22Rv1 (cell line): ENCODE results near the gene MYADML2.

Experiments used
- ZFX ChIP-seq: fragments of 450-650 bp; IDR thresholded peaks from 2 replicates; pipeline ENCODE4 v1.6.1; 2017; ENCODE audit warnings: antibody characterized with exemption, borderline replicate concordance
- TF ChIP-seq, protein P1 (sequence below): fragments of 450-650 bp; IDR thresholded peaks from 2 replicates; pipeline ENCODE4 v1.5.1; 2017; ENCODE audit warnings: mild to moderate bottlenecking

DNA sequence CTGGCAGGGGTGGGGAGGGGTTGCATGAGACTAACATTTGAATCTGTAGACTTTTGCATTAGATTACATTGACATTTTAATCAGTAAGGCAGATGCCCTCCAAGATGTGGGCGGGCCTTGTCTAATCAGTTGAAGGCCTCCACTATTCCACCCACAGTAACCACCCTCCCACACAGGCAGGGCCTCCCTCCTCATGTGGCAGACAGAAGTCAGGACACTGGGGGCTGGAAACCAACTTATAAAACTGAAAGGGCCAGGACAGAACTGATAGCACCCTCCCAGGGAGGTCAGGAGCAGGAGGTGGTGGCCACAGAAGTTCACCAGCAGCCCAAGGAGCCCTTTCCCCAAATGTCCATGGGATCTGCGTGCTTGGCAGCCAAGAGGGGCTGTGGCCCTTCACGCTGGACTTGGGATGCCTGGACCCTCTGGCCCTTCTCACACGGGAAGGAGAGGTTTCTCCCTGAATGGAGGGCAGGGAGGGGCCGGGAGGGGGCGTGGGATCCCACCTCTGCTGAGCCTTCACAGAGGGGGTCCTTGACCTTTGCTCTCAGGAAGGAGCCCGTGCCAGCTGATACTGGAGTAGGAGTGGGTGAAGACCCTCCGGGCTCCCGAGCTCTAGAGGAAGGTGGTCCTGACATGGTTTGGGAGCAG lies 14.6 kb downstream of the MYADML2 start:
- TF ChIP-seq, protein P1, sequence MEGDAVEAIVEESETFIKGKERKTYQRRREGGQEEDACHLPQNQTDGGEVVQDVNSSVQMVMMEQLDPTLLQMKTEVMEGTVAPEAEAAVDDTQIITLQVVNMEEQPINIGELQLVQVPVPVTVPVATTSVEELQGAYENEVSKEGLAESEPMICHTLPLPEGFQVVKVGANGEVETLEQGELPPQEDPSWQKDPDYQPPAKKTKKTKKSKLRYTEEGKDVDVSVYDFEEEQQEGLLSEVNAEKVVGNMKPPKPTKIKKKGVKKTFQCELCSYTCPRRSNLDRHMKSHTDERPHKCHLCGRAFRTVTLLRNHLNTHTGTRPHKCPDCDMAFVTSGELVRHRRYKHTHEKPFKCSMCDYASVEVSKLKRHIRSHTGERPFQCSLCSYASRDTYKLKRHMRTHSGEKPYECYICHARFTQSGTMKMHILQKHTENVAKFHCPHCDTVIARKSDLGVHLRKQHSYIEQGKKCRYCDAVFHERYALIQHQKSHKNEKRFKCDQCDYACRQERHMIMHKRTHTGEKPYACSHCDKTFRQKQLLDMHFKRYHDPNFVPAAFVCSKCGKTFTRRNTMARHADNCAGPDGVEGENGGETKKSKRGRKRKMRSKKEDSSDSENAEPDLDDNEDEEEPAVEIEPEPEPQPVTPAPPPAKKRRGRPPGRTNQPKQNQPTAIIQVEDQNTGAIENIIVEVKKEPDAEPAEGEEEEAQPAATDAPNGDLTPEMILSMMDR, result no peak
- no peak for TF ChIP-seq ZFX
